ENCODE data around the gene USF3.

USF3 gene

GRCh38 chr3:113684271-113684819 lies 12.1 kb downstream of the USF3 start:
- peaks cover 6% of the 10 kb centered on the region for H3K36me3 ChIP-seq
- H3K4me3 ChIP-seq (ENCODE audit: low read depth in 1 of 2, low read length in 1 of 2) = no peak overlapping the region
- H3K4me1 ChIP-seq (ENCODE audit: control insufficient read depth in 1 of 2, insufficient read depth in 1 of 2, low read depth in 1 of 2, low read length in 1 of 2) = peaks cover 0 to 5% of the 10 kb centered on the region in 2 experiments
- no peaks in the 10 kb centered on the region for H3K9me3 ChIP-seq
- TF ChIP-seq CTCF (IDR thresholded peaks at IDR 0.05) = no peak
- H3K27me3 ChIP-seq = no peaks in the 10 kb centered on the region
- H3K27ac ChIP-seq = no peak overlapping the region

GRCh38 chr3:113678773-113679172 lies 17.7 kb downstream of the USF3 start:
- H3K4me3 ChIP-seq (ENCODE audit: low read depth in 1 of 2, low read length in 1 of 2) = no peak overlapping the region
- H3K9me3 ChIP-seq = no peaks in the 10 kb centered on the region
- TF ChIP-seq CTCF (IDR thresholded peaks at IDR 0.05) = no peak
- no peaks in the 10 kb centered on the region for H3K27me3 ChIP-seq
- no peak overlapping the region for H3K27ac ChIP-seq
- H3K36me3 ChIP-seq = peaks cover 21% of the 10 kb centered on the region
- peaks cover 8 to 14% of the 10 kb centered on the region in 2 experiments for H3K4me1 ChIP-seq (ENCODE audit: control insufficient read depth in 1 of 2, insufficient read depth in 1 of 2, low read depth in 1 of 2, low read length in 1 of 2)

DNA sequence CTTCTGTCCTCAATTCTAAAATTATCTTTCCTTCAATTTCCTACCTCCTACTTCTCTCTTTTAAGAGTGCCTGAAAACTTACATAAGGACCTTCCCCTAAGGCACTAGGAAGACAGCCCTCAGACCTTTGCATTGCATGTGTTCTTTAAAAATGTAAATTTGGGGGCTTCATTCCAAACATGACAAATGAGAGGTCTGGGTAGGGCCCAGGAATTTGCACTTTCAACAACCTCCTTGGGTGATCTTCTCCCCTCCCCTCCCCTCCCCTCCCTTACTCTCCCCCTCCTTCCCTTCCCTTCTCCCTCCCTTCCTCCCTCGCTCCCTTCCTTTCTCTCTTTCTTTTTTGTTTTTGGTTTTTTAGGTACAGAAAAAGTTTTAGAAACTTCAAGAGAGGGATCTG lies 18.7 kb downstream of the USF3 start:
- H3K4me3 ChIP-seq (ENCODE audit: low read depth in 1 of 2, low read length in 1 of 2) = no peak overlapping the region
- no peaks in the 10 kb centered on the region for H3K27me3 ChIP-seq
- TF ChIP-seq CTCF (IDR thresholded peaks at IDR 0.05) = no peak
- no peaks in the 10 kb centered on the region for H3K9me3 ChIP-seq
- H3K4me1 ChIP-seq (ENCODE audit: control insufficient read depth in 1 of 2, insufficient read depth in 1 of 2, low read depth in 1 of 2, low read length in 1 of 2) = peaks cover 8 to 14% of the 10 kb centered on the region in 2 experiments
- H3K36me3 ChIP-seq = peaks cover 31% of the 10 kb centered on the region
- no peak overlapping the region for H3K27ac ChIP-seq

DNA sequence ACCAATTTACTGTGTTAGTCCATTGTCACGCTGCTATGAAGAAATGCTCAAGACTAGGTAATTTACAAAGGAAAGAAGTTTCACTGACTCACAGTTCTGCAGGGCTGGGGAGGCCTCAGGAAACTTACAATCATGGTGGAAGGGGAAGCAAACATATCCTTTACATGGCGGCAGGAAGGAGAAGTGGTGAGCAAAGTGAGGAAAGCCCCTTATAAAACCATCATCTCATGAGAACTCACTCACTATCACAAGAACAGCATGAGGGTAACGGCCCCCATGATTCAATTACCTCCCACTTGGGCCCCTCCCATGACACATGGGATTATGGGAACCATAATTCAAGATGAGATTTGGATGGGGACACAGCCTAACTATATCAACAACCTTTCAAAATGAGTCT lies 20.2 kb downstream of the USF3 start:
- Histone ChIP-seq H3K4me1 (ENCODE audit: control insufficient read depth in 1 of 2, insufficient read depth in 1 of 2, low read depth in 1 of 2, low read length in 1 of 2) (peaks cover 8 to 14% of the 10 kb centered on the region in 2 experiments), H3K36me3 (peaks cover 38% of the 10 kb centered on the region), H3K27ac (peak overlapping the region; percentile 78), H3K9me3 (no peaks in the 10 kb centered on the region), H3K4me3 (ENCODE audit: low read depth in 1 of 2, low read length in 1 of 2) (no peak overlapping the region), H3K27me3 (no peaks in the 10 kb centered on the region)
- no peak for TF ChIP-seq CTCF (IDR thresholded peaks at IDR 0.05)

DNA sequence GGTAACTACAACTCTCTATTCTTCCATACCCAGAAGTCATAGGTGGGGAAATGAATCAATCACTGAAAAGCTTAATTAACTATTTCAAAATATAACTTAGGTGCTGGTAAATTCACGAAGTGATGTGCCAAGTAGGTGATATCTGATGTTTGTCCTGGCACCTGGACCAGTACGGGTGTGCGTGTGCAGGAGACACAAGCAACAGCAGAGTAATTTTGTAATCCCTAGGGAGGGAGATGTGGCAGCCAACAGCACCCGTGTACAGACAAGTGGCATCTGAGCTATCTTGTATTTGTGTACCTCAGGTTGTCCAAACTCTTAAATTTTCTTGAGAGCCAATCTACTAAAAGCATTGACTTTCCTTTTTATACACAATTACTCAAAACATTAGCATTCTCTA lies 22.8 kb downstream of the USF3 start:
- Histone ChIP-seq H3K36me3 (peaks cover 46% of the 10 kb centered on the region), H3K9me3 (no peaks in the 10 kb centered on the region), H3K27me3 (no peaks in the 10 kb centered on the region), H3K4me3 (ENCODE audit: low read depth in 1 of 2, low read length in 1 of 2) (no peak overlapping the region), H3K4me1 (ENCODE audit: control insufficient read depth in 1 of 2, insufficient read depth in 1 of 2, low read depth in 1 of 2, low read length in 1 of 2) (peaks cover 8 to 14% of the 10 kb centered on the region in 2 experiments), H3K27ac (no peak overlapping the region)
- no peak for TF ChIP-seq CTCF (IDR thresholded peaks at IDR 0.05)

GRCh38 chr3:113668015-113668414 lies 28.4 kb downstream of the USF3 start:
- Histone ChIP-seq H3K4me1 (ENCODE audit: control insufficient read depth in 1 of 2, insufficient read depth in 1 of 2, low read depth in 1 of 2, low read length in 1 of 2) (no peaks in the 10 kb centered on the region), H3K9me3 (no peaks in the 10 kb centered on the region), H3K27me3 (no peaks in the 10 kb centered on the region), H3K36me3 (peaks cover 47% of the 10 kb centered on the region), H3K27ac (no peak overlapping the region), H3K4me3 (ENCODE audit: low read depth in 1 of 2, low read length in 1 of 2) (no peak overlapping the region)
- no peak for TF ChIP-seq CTCF (IDR thresholded peaks at IDR 0.05)
